MM.1S (cell line): Measurements from ENCODE around the gene SMC6.

ENCODE experiments used
- DNase-seq: peaks from one replicate; pipeline ENCODE4 v3.0.0-alpha.2; 2015
- H2AFZ ChIP-seq: fragments of 300-600 bp; sonication (generic); 2 replicates; pipeline ENCODE4 v1.6.0; 2016; ENCODE audit warnings: antibody characterized with exemption, low read length
- H3F3A ChIP-seq: fragments of 300-600 bp; sonication (generic); 2 replicates; pipeline ENCODE4 v1.6.1; 2016; ENCODE audit warnings: mild to moderate bottlenecking, antibody characterized with exemption, low read length, moderate library complexity, mixed read lengths; ENCODE audit not compliant: insufficient read depth
- H3K27ac ChIP-seq: fragments of 300-600 bp; sonication (generic); 2 replicates; pipeline ENCODE4 v1.5.1; 2016; ENCODE audit warnings: mild to moderate bottlenecking, low read length
- H3K27me3 ChIP-seq: fragments of 300-600 bp; sonication (generic); replicated peaks from 2 replicates; pipeline ENCODE4 v1.6.0; 2016; ENCODE audit warnings: low read length; ENCODE audit not compliant: insufficient read depth
- H3K36me3 ChIP-seq: fragments of 300-600 bp; sonication (generic); replicated peaks from 2 replicates; pipeline ENCODE4 v1.6.1; 2016; ENCODE audit warnings: mild to moderate bottlenecking, low read length, mixed read lengths; ENCODE audit not compliant: insufficient read depth
- H3K4me1 ChIP-seq: fragments of 300-600 bp; sonication (generic); 2 replicates; pipeline ENCODE4 v1.6.1; 2016; ENCODE audit warnings: low read length, mixed read lengths
- H3K4me2 ChIP-seq: fragments of 300-600 bp; sonication (generic); 2 replicates; pipeline ENCODE4 v1.6.0; 2016; ENCODE audit warnings: low read depth, low read length
- H3K4me3 ChIP-seq: fragments of 300-600 bp; sonication (generic); 2 replicates; pipeline ENCODE4 v1.5.1; 2016; ENCODE audit warnings: low read length, mixed read lengths
- H3K79me2 ChIP-seq: fragments of 300-600 bp; sonication (generic); 2 replicates; pipeline ENCODE4 v1.6.1; 2016; ENCODE audit warnings: mixed run types, low read length, mixed read lengths
- H3K9ac ChIP-seq: fragments of 300-600 bp; sonication (generic); 2 replicates; pipeline ENCODE4 v1.6.1; 2016; ENCODE audit warnings: low read length, mixed read lengths
- H3K9me2 ChIP-seq: fragments of 300-600 bp; sonication (generic); replicated peaks from 2 replicates; pipeline ENCODE4 v1.6.1; 2016; ENCODE audit warnings: mild to moderate bottlenecking, low read length, mixed read lengths; ENCODE audit not compliant: insufficient read depth
- H3K9me3 ChIP-seq: fragments of 300-600 bp; sonication (generic); replicated peaks from 2 replicates; pipeline ENCODE4 v1.6.1; 2016; ENCODE audit warnings: mild to moderate bottlenecking, low read length, mixed read lengths; ENCODE audit not compliant: insufficient read depth
- H4K20me1 ChIP-seq: fragments of 300-600 bp; sonication (generic); 2 replicates; pipeline ENCODE4 v1.6.1; 2016; ENCODE audit warnings: mild to moderate bottlenecking, low read length, moderate library complexity, mixed read lengths; ENCODE audit not compliant: insufficient read depth
- EZH2 ChIP-seq: fragments of 300-600 bp; sonication (generic); optimal IDR thresholded peaks from 2 replicates; pipeline ENCODE3; 2017; ENCODE audit warnings: low read depth, mild to moderate bottlenecking, antibody characterized with exemption, low read length, mixed read lengths
- EZH2phosphoT487 ChIP-seq: fragments of 300-600 bp; sonication (generic); IDR thresholded peaks from 2 replicates; pipeline ENCODE4 v1.6.1; 2018; ENCODE audit warnings: antibody characterized with exemption, low read length
- TF ChIP-seq, protein P1 (sequence below): fragments of 300-600 bp; sonication (generic); IDR thresholded peaks from 2 replicates; pipeline ENCODE4 v1.5.1; 2016; ENCODE audit warnings: antibody characterized with exemption, low read length, mixed read lengths

The SMC6 gene

DNA sequence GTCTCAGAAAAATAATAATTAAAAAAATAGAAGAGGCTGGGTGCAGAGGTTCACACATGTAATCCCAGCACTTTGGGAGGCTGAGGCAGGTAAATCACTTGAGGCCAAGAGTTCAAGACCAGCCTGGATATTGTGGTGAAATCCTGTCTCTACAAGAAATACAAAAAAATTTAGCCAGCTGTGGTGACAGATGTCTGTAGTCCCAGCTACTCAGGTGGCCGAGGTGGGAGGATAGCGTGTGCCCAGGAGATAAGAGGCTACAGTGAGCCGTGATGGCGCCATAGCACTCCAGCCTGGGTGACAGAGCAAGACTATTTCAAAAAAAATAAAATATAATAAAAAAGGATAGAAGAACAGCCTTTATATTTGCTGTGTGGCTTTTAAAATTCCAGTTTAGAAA lies 35.9 kb downstream of the SMC6 start:
- no peaks in the 10 kb centered on the region for H3F3A ChIP-seq
- H3K36me3 ChIP-seq, result peaks cover 6% of the 10 kb centered on the region; the same call in 1 of the 2 replicates
- no peak for TF ChIP-seq EZH2
- TF ChIP-seq EZH2phosphoT487, result no peak
- TF ChIP-seq, protein P1, sequence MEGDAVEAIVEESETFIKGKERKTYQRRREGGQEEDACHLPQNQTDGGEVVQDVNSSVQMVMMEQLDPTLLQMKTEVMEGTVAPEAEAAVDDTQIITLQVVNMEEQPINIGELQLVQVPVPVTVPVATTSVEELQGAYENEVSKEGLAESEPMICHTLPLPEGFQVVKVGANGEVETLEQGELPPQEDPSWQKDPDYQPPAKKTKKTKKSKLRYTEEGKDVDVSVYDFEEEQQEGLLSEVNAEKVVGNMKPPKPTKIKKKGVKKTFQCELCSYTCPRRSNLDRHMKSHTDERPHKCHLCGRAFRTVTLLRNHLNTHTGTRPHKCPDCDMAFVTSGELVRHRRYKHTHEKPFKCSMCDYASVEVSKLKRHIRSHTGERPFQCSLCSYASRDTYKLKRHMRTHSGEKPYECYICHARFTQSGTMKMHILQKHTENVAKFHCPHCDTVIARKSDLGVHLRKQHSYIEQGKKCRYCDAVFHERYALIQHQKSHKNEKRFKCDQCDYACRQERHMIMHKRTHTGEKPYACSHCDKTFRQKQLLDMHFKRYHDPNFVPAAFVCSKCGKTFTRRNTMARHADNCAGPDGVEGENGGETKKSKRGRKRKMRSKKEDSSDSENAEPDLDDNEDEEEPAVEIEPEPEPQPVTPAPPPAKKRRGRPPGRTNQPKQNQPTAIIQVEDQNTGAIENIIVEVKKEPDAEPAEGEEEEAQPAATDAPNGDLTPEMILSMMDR, result no peak
- no peaks in the 10 kb centered on the region for H3K9me2 ChIP-seq
- no peak overlapping the region for H3K9ac ChIP-seq
- no peak overlapping the region for H3K27ac ChIP-seq
- no peaks in the 10 kb centered on the region for H4K20me1 ChIP-seq
- H3K79me2 ChIP-seq, result no peaks in the 10 kb centered on the region
- DNase-seq, result no peak
- no peak overlapping the region for H2AFZ ChIP-seq
- no peak overlapping the region for H3K4me2 ChIP-seq
- H3K4me1 ChIP-seq, result no peaks in the 10 kb centered on the region
- H3K27me3 ChIP-seq, result no peaks in the 10 kb centered on the region
- no peak overlapping the region for H3K4me3 ChIP-seq
- H3K9me3 ChIP-seq, result no peaks in the 10 kb centered on the region

DNA sequence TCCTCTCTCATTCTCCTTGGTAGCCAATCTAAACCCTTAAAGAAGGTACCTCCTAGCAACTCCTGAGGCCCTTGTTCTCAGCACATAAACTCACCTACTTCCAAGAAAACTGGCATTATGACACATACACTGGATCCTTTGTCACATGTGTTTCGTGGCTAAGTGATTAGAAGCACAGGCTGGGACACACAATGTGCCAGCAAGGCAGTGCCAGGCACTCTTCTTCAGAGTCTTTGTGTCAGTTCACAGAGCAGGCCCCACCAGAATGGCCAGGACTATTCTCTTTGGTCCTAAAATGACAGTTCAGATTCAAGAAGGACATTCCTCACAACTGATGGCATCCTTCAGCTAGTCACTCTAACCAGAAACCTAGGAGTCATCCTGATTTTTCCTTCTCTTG lies 40.3 kb downstream of the SMC6 start:
- TF ChIP-seq EZH2 (no peak), EZH2phosphoT487 (no peak)
- TF ChIP-seq, protein P1, result no peak
- no peaks in the 10 kb centered on the region for H3K9me2 ChIP-seq
- no peak overlapping the region for H3K27ac ChIP-seq
- no peak overlapping the region for H3K4me2 ChIP-seq
- no peak for DNase-seq
- H3K27me3 ChIP-seq, result no peaks in the 10 kb centered on the region
- no peak overlapping the region for H3K9ac ChIP-seq
- peaks cover 6% of the 10 kb centered on the region; the same call in 1 of the 2 replicates for H3K36me3 ChIP-seq
- H3K79me2 ChIP-seq, result no peaks in the 10 kb centered on the region
- no peaks in the 10 kb centered on the region for H3K9me3 ChIP-seq
- no peaks in the 10 kb centered on the region for H3F3A ChIP-seq
- H2AFZ ChIP-seq, result no peak overlapping the region
- H3K4me3 ChIP-seq, result no peak overlapping the region
- H3K4me1 ChIP-seq, result no peaks in the 10 kb centered on the region
- H4K20me1 ChIP-seq, result no peaks in the 10 kb centered on the region

DNA sequence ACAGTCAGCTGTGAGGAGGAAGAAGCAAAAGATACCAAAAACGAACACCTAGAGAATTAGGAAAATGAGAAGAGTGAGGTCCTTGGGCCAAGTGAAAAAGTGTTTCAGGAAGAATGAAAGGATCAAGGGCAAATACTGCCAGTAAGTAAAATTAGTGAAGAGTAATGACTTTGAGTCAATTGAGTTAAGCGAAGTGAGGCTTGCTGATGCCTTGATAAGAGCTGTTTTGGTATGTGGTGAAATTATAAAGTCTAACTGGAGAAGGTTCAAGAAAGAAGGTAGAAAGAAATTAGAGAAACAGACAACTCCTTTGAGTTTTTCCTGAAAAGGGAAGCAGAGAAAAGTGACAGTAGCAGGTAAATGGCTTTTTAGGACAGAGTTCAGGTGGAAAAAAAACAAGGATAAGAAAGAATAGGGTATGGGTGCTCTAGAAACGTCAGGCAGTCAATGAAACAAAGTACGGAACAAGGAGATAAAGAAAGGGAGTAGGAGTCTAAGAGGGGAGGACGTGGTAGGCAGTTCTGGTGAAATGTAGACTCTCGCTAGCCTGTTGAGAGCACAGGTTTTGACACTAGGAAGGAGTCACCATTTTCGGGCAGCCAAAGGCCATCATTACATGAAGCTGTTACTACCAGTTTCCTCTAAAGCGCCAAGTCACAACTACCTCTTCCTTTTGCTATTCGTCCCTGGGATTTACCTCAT lies 42.9 kb downstream of the SMC6 start:
- Histone ChIP-seq H3K79me2 (no peaks in the 10 kb centered on the region), H4K20me1 (no peaks in the 10 kb centered on the region), H3K9ac (no peak overlapping the region), H3K4me3 (no peak overlapping the region), H3K4me2 (no peak overlapping the region), H3K9me3 (no peaks in the 10 kb centered on the region), H3K36me3 (peaks cover 6% of the 10 kb centered on the region; the same call in 1 of the 2 replicates), H3K4me1 (no peaks in the 10 kb centered on the region), H3K27me3 (no peaks in the 10 kb centered on the region), H3K9me2 (no peaks in the 10 kb centered on the region), H2AFZ (no peak overlapping the region), H3F3A (no peaks in the 10 kb centered on the region), H3K27ac (no peak overlapping the region)
- DNase-seq, result no peak
- TF ChIP-seq EZH2phosphoT487, result no peak
- TF ChIP-seq EZH2, result no peak
- TF ChIP-seq, protein P1, result no peak
